PFSK-1 (cell line): Measurements from ENCODE around the gene ZFAND2A.

Source experiments
- FOXP2 ChIP-seq: optimal IDR thresholded peaks from 2 replicates; pipeline ENCODE3; 2011; ENCODE audit warnings: borderline replicate concordance, control low read depth, inconsistent platforms; ENCODE audit not compliant: insufficient read depth; ENCODE audit errors: extremely low read length, extremely low read depth
- POLR2AphosphoS5 ChIP-seq: IDR thresholded peaks from 2 replicates; pipeline ENCODE4 v1.6.1; 2012; ENCODE audit warnings: low read depth, mild to moderate bottlenecking, control low read depth, low read length, moderate library complexity
- REST ChIP-seq, 2 experiments: IDR thresholded peaks; 2 replicates each; pipeline versions ENCODE4 v1.6.1 to v1.8.0; 2011 to 2012; ENCODE audit warnings: low read depth in 2 of 2, low read length in 2 of 2, control low read depth in 1 of 2, inconsistent platforms in 1 of 2, mild to moderate bottlenecking in 1 of 2, moderate library complexity in 1 of 2; ENCODE audit not compliant: insufficient read depth in 1 of 2
- SIN3A ChIP-seq: IDR thresholded peaks from 2 replicates; pipeline ENCODE4 v1.6.1; 2012; ENCODE audit warnings: mild to moderate bottlenecking, low read length, moderate library complexity, borderline replicate concordance; ENCODE audit not compliant: insufficient read depth
- TAF1 ChIP-seq: IDR thresholded peaks from 2 replicates; pipeline ENCODE4 v1.6.1; 2012; ENCODE audit warnings: low read length, control low read depth, borderline replicate concordance; ENCODE audit not compliant: insufficient read depth

DNA sequence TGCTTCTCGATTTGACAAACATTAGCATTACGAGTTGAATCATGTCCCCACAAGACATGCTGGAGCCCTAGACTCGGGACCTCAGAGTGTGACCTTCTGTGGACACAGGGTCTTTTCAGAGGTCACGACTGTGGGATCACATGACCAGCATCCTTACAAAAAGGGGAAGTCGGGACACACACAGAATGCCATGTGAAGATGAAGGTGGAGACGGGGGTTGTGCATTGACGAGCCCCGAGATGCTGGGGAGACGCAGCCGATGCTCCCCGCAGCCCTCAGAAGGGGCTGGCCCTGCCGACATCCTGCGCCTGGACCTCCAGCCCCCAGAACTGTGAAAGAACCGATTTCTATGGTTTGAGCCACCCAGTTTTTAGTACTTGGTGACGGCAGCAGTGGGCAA, 7.5 kb downstream of the ZFAND2A start:
- no peak for TF ChIP-seq POLR2AphosphoS5
- no peak for TF ChIP-seq SIN3A
- no peak for TF ChIP-seq REST (IDR thresholded peaks at IDR 0.05; ENCODE audit: insufficient read depth in 1 of 2, low read depth in 2 of 2, low read length in 2 of 2)
- no peak for TF ChIP-seq TAF1
- no peak for TF ChIP-seq FOXP2
